22Rv1 (cell line): ENCODE data around the gene POM121.

ENCODE experiments used
- ZFX ChIP-seq: fragments of 450-650 bp; IDR thresholded peaks from 2 replicates; pipeline ENCODE4 v1.6.1; 2017; ENCODE audit warnings: antibody characterized with exemption, borderline replicate concordance
- TF ChIP-seq, protein P1 (sequence below): fragments of 450-650 bp; IDR thresholded peaks from 2 replicates; pipeline ENCODE4 v1.5.1; 2017; ENCODE audit warnings: mild to moderate bottlenecking

DNA sequence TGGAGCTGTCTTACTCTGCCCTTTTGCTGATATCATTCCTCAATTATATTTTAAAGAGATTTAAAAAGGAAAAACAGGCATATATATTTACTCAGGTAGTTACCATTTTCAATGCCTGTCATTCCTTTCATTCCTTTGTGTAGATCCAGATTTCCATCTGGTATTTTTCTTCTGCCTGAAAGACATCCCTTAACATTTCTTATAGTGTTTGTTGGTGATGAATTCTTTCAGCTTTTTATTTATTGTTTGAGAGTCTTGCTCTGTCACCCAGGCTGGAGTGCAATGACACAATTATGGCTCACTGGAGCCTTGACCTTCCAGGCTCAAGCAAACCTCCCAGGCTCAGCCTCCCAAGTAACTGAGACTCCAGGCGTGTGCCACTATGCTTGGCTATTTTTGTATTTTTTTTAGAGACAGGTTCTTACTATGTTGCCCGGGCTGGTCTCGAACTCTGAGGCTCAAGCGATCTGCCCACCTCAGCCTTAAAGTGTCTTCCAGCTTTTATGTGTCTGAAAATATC, 5.6 kb upstream of the POM121 start:
- TF ChIP-seq, protein P1, sequence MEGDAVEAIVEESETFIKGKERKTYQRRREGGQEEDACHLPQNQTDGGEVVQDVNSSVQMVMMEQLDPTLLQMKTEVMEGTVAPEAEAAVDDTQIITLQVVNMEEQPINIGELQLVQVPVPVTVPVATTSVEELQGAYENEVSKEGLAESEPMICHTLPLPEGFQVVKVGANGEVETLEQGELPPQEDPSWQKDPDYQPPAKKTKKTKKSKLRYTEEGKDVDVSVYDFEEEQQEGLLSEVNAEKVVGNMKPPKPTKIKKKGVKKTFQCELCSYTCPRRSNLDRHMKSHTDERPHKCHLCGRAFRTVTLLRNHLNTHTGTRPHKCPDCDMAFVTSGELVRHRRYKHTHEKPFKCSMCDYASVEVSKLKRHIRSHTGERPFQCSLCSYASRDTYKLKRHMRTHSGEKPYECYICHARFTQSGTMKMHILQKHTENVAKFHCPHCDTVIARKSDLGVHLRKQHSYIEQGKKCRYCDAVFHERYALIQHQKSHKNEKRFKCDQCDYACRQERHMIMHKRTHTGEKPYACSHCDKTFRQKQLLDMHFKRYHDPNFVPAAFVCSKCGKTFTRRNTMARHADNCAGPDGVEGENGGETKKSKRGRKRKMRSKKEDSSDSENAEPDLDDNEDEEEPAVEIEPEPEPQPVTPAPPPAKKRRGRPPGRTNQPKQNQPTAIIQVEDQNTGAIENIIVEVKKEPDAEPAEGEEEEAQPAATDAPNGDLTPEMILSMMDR = no peak
- TF ChIP-seq ZFX = no peak
